GM12891 (cell line): Measurements from ENCODE around the gene PSRC1.

ENCODE experiments used
- POLR2A ChIP-seq: IDR thresholded peaks from 2 replicates; pipeline ENCODE4 v1.6.1; 2011; ENCODE audit warnings: low read depth, low read length, control low read depth
- POLR2AphosphoS5 ChIP-seq: IDR thresholded peaks from 2 replicates; pipeline ENCODE4 v1.6.1; 2011; ENCODE audit warnings: low read depth, low read length, control low read depth
- POU2F2 ChIP-seq: IDR thresholded peaks from 2 replicates; pipeline ENCODE4 v1.6.1; 2011; ENCODE audit warnings: low read depth, mild to moderate bottlenecking, control low read depth, low read length, moderate library complexity

DNA sequence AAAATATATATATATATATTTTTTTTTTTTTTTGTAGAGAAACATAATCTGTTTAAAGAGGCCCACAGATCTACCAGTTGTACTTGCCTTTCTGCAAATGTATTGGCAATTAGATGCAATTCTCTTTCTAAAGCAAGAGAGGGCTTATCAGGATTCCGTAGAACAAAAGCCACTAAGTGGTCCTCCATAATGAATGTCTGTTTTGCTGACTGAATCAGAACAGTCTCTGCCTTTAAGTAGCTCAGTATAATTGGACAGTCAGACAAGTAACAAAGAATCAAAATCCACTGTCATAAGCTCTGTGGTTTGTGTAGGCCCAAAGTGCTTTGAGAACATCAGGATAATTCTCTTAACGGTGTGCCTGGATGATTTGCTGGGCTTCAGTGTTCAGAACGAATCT lies 51.9 kb downstream of the PSRC1 start:
- no peak for TF ChIP-seq POLR2A
- TF ChIP-seq POLR2AphosphoS5, result no peak
- TF ChIP-seq POU2F2, result no peak
